Calu3 (cell line): ENCODE data around the gene PPP6R1. TPM values are rescaled to one million over a fixed set of nuclear protein-coding genes. Genes with fewer than 3 reads are reported as not detected.

ENCODE experiments used
- BruUV-seq: library from RNA; stranded (reverse); fragments of 400-500 nt; replicated peaks from 2 replicates; lab custom pipeline; 2021; lab: Mats Ljungman, UMichigan
- CTCF ChIA-PET: fragments of 300-600 bp; sonication (Branson Sonifier 250); formaldehyde crosslinking; loops from one replicate; lab custom pipeline; 2022; ENCODE audit warnings: antibody characterized with exemption; lab: Charles Lee
- DNase-seq: peaks from one replicate; pipeline ENCODE4 v3.0.0; 2022
- H3K27ac Mint-ChIP-seq: one replicate; pipeline ENCODE4 v1.8.0; 2022; ENCODE audit warnings: mixed read lengths; ENCODE audit not compliant: unreplicated experiment
- H3K27me3 Mint-ChIP-seq: one replicate; pipeline ENCODE4 v1.8.0; 2022; ENCODE audit warnings: mixed read lengths; ENCODE audit not compliant: unreplicated experiment
- H3K36me3 Mint-ChIP-seq: one replicate; pipeline ENCODE4 v1.8.0; 2022; ENCODE audit warnings: mild to moderate bottlenecking, moderate library complexity, mixed read lengths; ENCODE audit not compliant: insufficient read depth, unreplicated experiment
- H3K4me1 Mint-ChIP-seq: one replicate; pipeline ENCODE4 v1.8.0; 2022; ENCODE audit warnings: mild to moderate bottlenecking, low read depth, mixed read lengths; ENCODE audit not compliant: unreplicated experiment
- H3K4me3 Mint-ChIP-seq: one replicate; pipeline ENCODE4 v1.8.0; 2022; ENCODE audit warnings: mild to moderate bottlenecking, low read depth, moderate library complexity, mixed read lengths; ENCODE audit not compliant: unreplicated experiment
- H3K9me3 Mint-ChIP-seq: one replicate; pipeline ENCODE4 v1.8.0; 2022; ENCODE audit warnings: low read depth, mixed read lengths; ENCODE audit not compliant: unreplicated experiment
- CTCF ChIP-seq: fragments of 200-600 bp; IDR thresholded peaks from one replicate; pipeline ENCODE4 v1.8.0; 2022; ENCODE audit warnings: antibody characterized with exemption; ENCODE audit not compliant: unreplicated experiment
- intact Hi-C: fragments of 100-400 bp; cut with micrococcal nuclease; formaldehyde crosslinking; loops from one replicate; pipeline ENCODE4 v1.10.0; 2022; ENCODE audit not compliant: unreplicated experiment
- total RNA-seq: library from RNA; stranded (reverse); gene quantifications from 2 replicates; pipeline ENCODE4 v1.2.3, GENCODE V29; 2022

Gene PPP6R1
- total RNA-seq, 1 experiment from 2014 or later, result 126 TPM

DNA sequence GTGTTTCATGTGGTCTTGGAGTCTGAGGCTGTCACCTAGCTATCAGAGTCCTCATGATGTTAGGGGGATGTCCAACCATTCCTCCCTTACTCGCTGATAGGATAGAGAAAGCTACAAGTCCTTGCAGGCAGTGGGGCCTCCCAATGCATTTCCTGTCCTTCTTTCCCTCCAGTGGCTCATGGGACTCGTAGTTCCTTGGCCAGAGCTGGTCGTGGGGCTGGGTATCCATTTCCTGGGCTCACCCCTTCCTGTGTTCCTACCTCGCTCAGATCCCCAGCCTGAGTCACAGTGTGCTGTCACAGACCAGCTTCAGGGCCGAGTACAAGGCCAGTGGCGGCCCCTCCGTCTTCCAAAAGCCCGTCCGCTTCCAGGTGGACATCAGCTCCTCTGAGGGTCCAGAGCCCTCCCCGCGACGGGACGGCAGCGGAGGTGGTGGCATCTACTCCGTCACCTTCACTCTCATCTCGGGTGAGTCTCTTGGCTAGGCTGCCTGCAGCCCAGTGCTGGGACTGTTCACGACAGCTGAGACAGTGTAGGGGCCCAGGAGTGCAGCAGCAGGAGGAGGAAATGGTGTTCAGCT is 47.3 kb upstream of the PPP6R1 start:
- peaks cover 11% of the 10 kb centered on the region for H3K36me3 Mint-ChIP-seq
- intact Hi-C loops, result no loop called here
- CTCF ChIA-PET, result no interaction called here
- peaks cover 10% of the 10 kb centered on the region for H3K4me1 Mint-ChIP-seq
- no peak for TF ChIP-seq CTCF
- H3K4me3 Mint-ChIP-seq, result no peak overlapping the region
- DNase-seq, result no peak
- H3K9me3 Mint-ChIP-seq, result no peaks in the 10 kb centered on the region
- peaks cover 6% of the 10 kb centered on the region for H3K27me3 Mint-ChIP-seq
- no TSS peak for BruUV-seq
- H3K27ac Mint-ChIP-seq, result no peak overlapping the region

GRCh38 chr19:55305491-55305890 is 46.7 kb upstream of the PPP6R1 start:
- H3K4me3 Mint-ChIP-seq, result no peak overlapping the region
- H3K36me3 Mint-ChIP-seq, result peaks cover 11% of the 10 kb centered on the region
- no peaks in the 10 kb centered on the region for H3K9me3 Mint-ChIP-seq
- peak; percentile 56 for DNase-seq
- BruUV-seq, result no TSS peak
- intact Hi-C loops, result no loop called here
- peaks cover 10% of the 10 kb centered on the region for H3K4me1 Mint-ChIP-seq
- no peak overlapping the region for H3K27ac Mint-ChIP-seq
- H3K27me3 Mint-ChIP-seq, result peaks cover 11% of the 10 kb centered on the region
- CTCF ChIA-PET, result no interaction called here
- TF ChIP-seq CTCF, result no peak

DNA sequence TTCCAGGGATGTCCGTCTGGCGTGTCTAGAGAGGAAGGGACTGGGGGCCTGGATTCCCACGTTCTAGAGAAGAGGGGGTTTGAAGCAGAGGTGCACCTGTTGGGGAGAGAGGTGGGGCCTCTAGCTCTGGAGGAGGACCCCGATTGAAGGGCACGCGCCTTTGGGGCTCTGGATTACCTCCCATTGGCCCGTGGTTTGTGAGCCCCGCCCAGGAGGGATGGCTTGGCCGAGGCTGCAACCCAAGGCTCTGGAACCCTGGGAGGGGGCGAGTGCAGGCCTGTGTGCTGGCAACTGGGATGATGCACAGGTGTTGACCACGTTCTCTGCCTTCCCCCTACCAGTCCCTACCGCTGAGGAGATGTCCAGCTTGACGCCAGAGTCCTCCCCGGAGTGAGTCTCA is 46.2 kb upstream of the PPP6R1 start:
- H3K4me1 Mint-ChIP-seq, result peaks cover 10% of the 10 kb centered on the region
- no peaks in the 10 kb centered on the region for H3K9me3 Mint-ChIP-seq
- intact Hi-C loops, result loop anchor here (5.0 kb wide), 1 partner anchor 77 kb away; the partner anchor contains the start of gene TMEM238
- peaks cover 16% of the 10 kb centered on the region for H3K27me3 Mint-ChIP-seq
- no peak overlapping the region for H3K27ac Mint-ChIP-seq
- BruUV-seq, result no TSS peak
- TF ChIP-seq CTCF, result no peak
- H3K36me3 Mint-ChIP-seq, result peaks cover 11% of the 10 kb centered on the region
- H3K4me3 Mint-ChIP-seq, result no peak overlapping the region
- CTCF ChIA-PET, result no interaction called here
- DNase-seq, result no peak

DNA sequence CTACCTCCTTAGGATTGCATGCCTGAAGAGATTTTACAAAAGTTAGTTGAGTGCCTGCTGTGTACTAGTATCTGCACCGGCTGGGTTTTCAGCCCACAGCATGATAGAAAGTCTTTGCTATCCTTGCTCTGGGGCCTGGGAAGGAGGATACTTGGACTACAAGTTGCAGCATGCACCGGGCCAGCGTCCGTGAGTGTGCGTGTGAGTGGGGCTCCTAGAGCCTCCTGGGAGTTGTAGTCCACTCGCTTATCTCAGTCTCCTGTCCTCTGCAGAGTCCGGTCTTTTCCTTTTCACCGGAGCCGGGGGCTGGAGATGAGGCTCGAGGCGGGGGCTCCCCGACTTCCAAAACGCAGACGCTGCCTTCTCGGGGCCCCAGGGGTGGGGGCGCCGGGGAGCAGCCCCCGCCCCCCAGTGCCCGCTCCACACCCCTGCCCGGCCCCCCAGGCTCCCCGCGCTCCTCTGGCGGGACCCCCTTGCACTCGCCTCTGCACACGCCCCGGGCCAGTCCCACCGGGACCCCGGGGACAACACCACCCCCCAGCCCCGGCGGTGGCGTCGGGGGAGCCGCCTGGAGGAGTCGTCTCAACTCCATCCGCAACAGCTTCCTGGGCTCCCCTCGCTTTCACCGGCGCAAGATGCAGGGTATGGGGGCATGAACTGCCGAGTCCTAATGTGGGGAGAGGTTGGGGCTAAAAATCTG is 45.6 kb upstream of the PPP6R1 start:
- CTCF ChIA-PET, result no interaction called here
- H3K27ac Mint-ChIP-seq, result no peak overlapping the region
- no peak for TF ChIP-seq CTCF
- no peaks in the 10 kb centered on the region for H3K9me3 Mint-ChIP-seq
- no peak overlapping the region for H3K4me3 Mint-ChIP-seq
- peaks cover 10% of the 10 kb centered on the region for H3K4me1 Mint-ChIP-seq
- BruUV-seq, result no TSS peak
- intact Hi-C loops, result loop anchor here (5.0 kb wide), 1 partner anchor 78 kb away; the partner anchor contains the start of gene TMEM238
- peak; percentile 48 for DNase-seq
- peaks cover 22% of the 10 kb centered on the region for H3K27me3 Mint-ChIP-seq
- H3K36me3 Mint-ChIP-seq, result peaks cover 11% of the 10 kb centered on the region
